ENCODE measurements around the gene DUS1L. TPM values are rescaled to one million over a fixed set of nuclear protein-coding genes. Genes with fewer than 3 reads are reported as not detected.

DUS1L gene
- total RNA-seq, 1 donor from 2014 or later, result 72.4 TPM

- TF ChIP-seq POLR2AphosphoS5 (IDR thresholded peaks at IDR 0.05; ENCODE audit: insufficient read depth in 1 of 2, low read depth in 1 of 2) (no peak), POLR2A (IDR thresholded peaks at IDR 0.05) (no peak), CTCF (IDR thresholded peaks at IDR 0.05) (no peak)
- DNase-seq (ENCODE audit: extremely low spot score in 2 of 2), result no peak
- no peaks in the 10 kb centered on the region for H3K9me3 ChIP-seq
- peaks cover 16% of the 10 kb centered on the region for H3K4me1 ChIP-seq
- intact Hi-C loops (cut with DNase I), result no loop called here
- H3K27me3 ChIP-seq, result no peaks in the 10 kb centered on the region
- H3K4me3 ChIP-seq, result peak overlapping the region; percentile 71 to 79
- H3K36me3 ChIP-seq, result no peaks in the 10 kb centered on the region
- H3K27ac ChIP-seq, result peak overlapping the region; percentile 87
Observed at GRCh38 chr17:82037889-82038195, 27.8 kb downstream of the DUS1L start.

- Histone ChIP-seq H3K36me3 (no peaks in the 10 kb centered on the region), H3K27ac (peak within 1 kb of the TSS; percentile 87), H3K9me3 (no peaks in the 10 kb centered on the region), H3K4me3 (peak within 1 kb of the TSS; percentile 71 to 79), H3K27me3 (no peaks in the 10 kb centered on the region), H3K4me1 (peaks cover 19% of the 10 kb centered on the region)
- TF ChIP-seq POLR2A (IDR thresholded peaks at IDR 0.05) (peak in 1 of 2 donors; percentile 95), CTCF (IDR thresholded peaks at IDR 0.05) (peak; percentile 13 to 64 (median 50)), POLR2AphosphoS5 (IDR thresholded peaks at IDR 0.05; ENCODE audit: insufficient read depth in 1 of 2, low read depth in 1 of 2) (peak; percentile 71 to 98)
- peak in 1 of 2 donors; percentile 97 for DNase-seq (ENCODE audit: extremely low spot score in 2 of 2)
- intact Hi-C loops (cut with DNase I), result no loop called here
Observed at GRCh38 chr17:82037092-82037888, 28.3 kb downstream of the DUS1L start, which contains the start of gene DCXR. Gene DCXR (minus strand): TSS chr17:82037697. CDS start chr17:82037682, 15 bp downstream.

GRCh38 chr17:82036634-82037091 lies 28.9 kb downstream of the DUS1L start:
- intact Hi-C loops (cut with DNase I), result no loop called here
- Histone ChIP-seq H3K4me3 (peak overlapping the region; percentile 71 to 79), H3K27ac (peak overlapping the region; percentile 87), H3K27me3 (no peaks in the 10 kb centered on the region), H3K4me1 (peaks cover 24% of the 10 kb centered on the region), H3K9me3 (no peaks in the 10 kb centered on the region), H3K36me3 (no peaks in the 10 kb centered on the region)
- TF ChIP-seq POLR2AphosphoS5 (IDR thresholded peaks at IDR 0.05; ENCODE audit: insufficient read depth in 1 of 2, low read depth in 1 of 2) (no peak), CTCF (IDR thresholded peaks at IDR 0.05) (no peak), POLR2A (IDR thresholded peaks at IDR 0.05) (no peak)
- no peak for DNase-seq (ENCODE audit: extremely low spot score in 2 of 2)

GRCh38 chr17:82035956-82036633 lies 29.5 kb downstream of the DUS1L start:
- TF ChIP-seq POLR2A (IDR thresholded peaks at IDR 0.05) (no peak), POLR2AphosphoS5 (IDR thresholded peaks at IDR 0.05; ENCODE audit: insufficient read depth in 1 of 2, low read depth in 1 of 2) (no peak), CTCF (IDR thresholded peaks at IDR 0.05) (no peak)
- intact Hi-C loops (cut with DNase I), result no loop called here
- Histone ChIP-seq H3K9me3 (no peaks in the 10 kb centered on the region), H3K4me1 (peaks cover 24% of the 10 kb centered on the region), H3K27ac (peak overlapping the region; percentile 87), H3K4me3 (peak overlapping the region; percentile 71 to 79), H3K36me3 (no peaks in the 10 kb centered on the region), H3K27me3 (no peaks in the 10 kb centered on the region)
- no peak for DNase-seq (ENCODE audit: extremely low spot score in 2 of 2)
